ENCODE measurements around the gene ADAMTSL4. TPM values are rescaled to one million over a fixed set of nuclear protein-coding genes. Genes with fewer than 3 reads are reported as not detected.

Gene ADAMTSL4
- total and polyA plus RNA-seq, 3 donors from 2014 or later, result 8.9 to 14.2 (median 10.0) TPM

DNA sequence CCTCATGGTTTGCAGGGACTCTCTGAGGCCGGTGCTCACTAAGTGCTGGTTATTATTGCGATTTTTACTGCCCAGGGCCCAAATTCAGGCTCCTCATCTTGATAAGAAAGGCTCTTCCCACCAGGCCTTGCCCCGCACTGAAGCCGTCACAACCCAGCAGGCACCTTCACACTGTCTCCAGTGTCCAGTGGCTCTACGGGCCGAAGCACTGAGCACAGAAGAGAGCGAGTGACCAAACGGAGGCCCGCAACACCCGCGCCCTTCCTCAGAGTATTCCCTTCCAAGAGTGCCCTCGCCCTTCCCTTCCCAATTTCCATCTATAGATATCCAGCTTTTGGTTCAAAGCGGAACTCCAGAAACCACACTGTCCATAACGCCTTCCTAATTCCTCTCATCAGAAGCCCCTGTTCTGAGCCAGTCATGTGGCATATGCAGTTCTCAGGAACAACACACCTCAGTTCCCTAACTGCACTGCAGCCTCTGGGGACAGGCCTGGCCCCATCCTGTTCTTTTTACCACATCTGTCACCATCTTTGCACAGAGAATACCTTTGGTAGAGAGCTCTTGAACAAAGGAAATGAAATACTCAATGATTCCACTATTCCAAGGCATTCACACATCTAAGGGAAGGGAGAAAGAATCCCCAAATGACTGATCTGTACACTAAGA, 18.6 kb upstream of the ADAMTSL4 start:
- Histone ChIP-seq H3K4me1 (peaks cover 13% of the 10 kb centered on the region), H3K27ac (no peak overlapping the region), H3K27me3 (no peaks in the 10 kb centered on the region), H3K36me3 (ENCODE audit: low read depth, missing control alignments) (no peaks in the 10 kb centered on the region), H3K9me3 (no peaks in the 10 kb centered on the region), H3K4me3 (no peak overlapping the region)
- WGBS, 2 donors, result 95 to 96% methylated on average over 14 of the region's 14 CpGs
- DNase-seq, result no peak
- intact Hi-C loops (cut with DNase I; ENCODE audit: low total_unique reads), result no loop called here
- TF ChIP-seq, protein P1, sequence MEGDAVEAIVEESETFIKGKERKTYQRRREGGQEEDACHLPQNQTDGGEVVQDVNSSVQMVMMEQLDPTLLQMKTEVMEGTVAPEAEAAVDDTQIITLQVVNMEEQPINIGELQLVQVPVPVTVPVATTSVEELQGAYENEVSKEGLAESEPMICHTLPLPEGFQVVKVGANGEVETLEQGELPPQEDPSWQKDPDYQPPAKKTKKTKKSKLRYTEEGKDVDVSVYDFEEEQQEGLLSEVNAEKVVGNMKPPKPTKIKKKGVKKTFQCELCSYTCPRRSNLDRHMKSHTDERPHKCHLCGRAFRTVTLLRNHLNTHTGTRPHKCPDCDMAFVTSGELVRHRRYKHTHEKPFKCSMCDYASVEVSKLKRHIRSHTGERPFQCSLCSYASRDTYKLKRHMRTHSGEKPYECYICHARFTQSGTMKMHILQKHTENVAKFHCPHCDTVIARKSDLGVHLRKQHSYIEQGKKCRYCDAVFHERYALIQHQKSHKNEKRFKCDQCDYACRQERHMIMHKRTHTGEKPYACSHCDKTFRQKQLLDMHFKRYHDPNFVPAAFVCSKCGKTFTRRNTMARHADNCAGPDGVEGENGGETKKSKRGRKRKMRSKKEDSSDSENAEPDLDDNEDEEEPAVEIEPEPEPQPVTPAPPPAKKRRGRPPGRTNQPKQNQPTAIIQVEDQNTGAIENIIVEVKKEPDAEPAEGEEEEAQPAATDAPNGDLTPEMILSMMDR (IDR thresholded peaks at IDR 0.05), result no peak
- no peak for TF ChIP-seq POLR2A (IDR thresholded peaks at IDR 0.05)

GRCh38 chr1:150532860-150533259, 16.3 kb upstream of the ADAMTSL4 start:
- H3K9me3 ChIP-seq, result no peaks in the 10 kb centered on the region
- no peaks in the 10 kb centered on the region for H3K36me3 ChIP-seq (ENCODE audit: low read depth, missing control alignments)
- no peak for TF ChIP-seq POLR2A (IDR thresholded peaks at IDR 0.05)
- TF ChIP-seq, protein P1 (IDR thresholded peaks at IDR 0.05), result no peak
- intact Hi-C loops (cut with DNase I; ENCODE audit: low total_unique reads), result no loop called here
- H3K4me3 ChIP-seq, result no peak overlapping the region
- peaks cover 13% of the 10 kb centered on the region for H3K4me1 ChIP-seq
- no peaks in the 10 kb centered on the region for H3K27me3 ChIP-seq
- DNase-seq, result no peak
- 43 to 56% methylated on average over 3 to 5 of the region's 5 CpGs for WGBS, 2 donors
- peak overlapping the region in 1 of 2 donors; percentile 61 for H3K27ac ChIP-seq

GRCh38 chr1:150534002-150534401, 15.2 kb upstream of the ADAMTSL4 start:
- TF ChIP-seq, protein P1 (IDR thresholded peaks at IDR 0.05), result no peak
- TF ChIP-seq POLR2A (IDR thresholded peaks at IDR 0.05), result no peak
- 97 to 100% methylated on average over 5 to 6 of the region's 6 CpGs for WGBS, 2 donors
- no peak overlapping the region for H3K4me3 ChIP-seq
- no peaks in the 10 kb centered on the region for H3K27me3 ChIP-seq
- intact Hi-C loops (cut with DNase I; ENCODE audit: low total_unique reads), result no loop called here
- no peaks in the 10 kb centered on the region for H3K9me3 ChIP-seq
- no peak for DNase-seq
- H3K36me3 ChIP-seq (ENCODE audit: low read depth, missing control alignments), result no peaks in the 10 kb centered on the region
- H3K4me1 ChIP-seq, result peaks cover 8% of the 10 kb centered on the region
- no peak overlapping the region for H3K27ac ChIP-seq

GRCh38 chr1:150535511-150536287, 13.5 kb upstream of the ADAMTSL4 start:
- no peaks in the 10 kb centered on the region for H3K36me3 ChIP-seq (ENCODE audit: low read depth, missing control alignments)
- no peak overlapping the region for H3K4me3 ChIP-seq
- TF ChIP-seq, protein P1 (IDR thresholded peaks at IDR 0.05), result no peak
- TF ChIP-seq POLR2A (IDR thresholded peaks at IDR 0.05), result no peak
- 93 to 95% methylated on average over 14 of the region's 14 CpGs for WGBS, 2 donors
- no peak overlapping the region for H3K27ac ChIP-seq
- intact Hi-C loops (cut with DNase I; ENCODE audit: low total_unique reads), result no loop called here
- peaks cover 4% of the 10 kb centered on the region for H3K4me1 ChIP-seq
- H3K27me3 ChIP-seq, result no peaks in the 10 kb centered on the region
- DNase-seq, result no peak
- H3K9me3 ChIP-seq, result no peaks in the 10 kb centered on the region
